WTC11 (cell line): Measurements from ENCODE around the gene OR2F2. TPM values are rescaled to one million over a fixed set of nuclear protein-coding genes. Genes with fewer than 3 reads are reported as not detected.

Experiments used
- ATAC-seq: fragments of 200-7000 bp; cut with Tn5 transposase; 2 replicates; pipeline ENCODE4 v1.10.0; 2021; ENCODE audit warnings: mild to moderate bottlenecking, moderate library complexity
- CTCF ChIA-PET: fragments of 300-600 bp; sonication (Branson Sonifier 250); formaldehyde crosslinking; loops from one replicate; lab custom pipeline; 2021; ENCODE audit warnings: antibody characterized with exemption; lab: Charles Lee
- POLR2A ChIA-PET: fragments of 350-600 bp; sonication (Branson Sonifier 250); formaldehyde crosslinking; loops from one replicate; lab custom pipeline; 2021; ENCODE audit warnings: antibody characterized with exemption; lab: Charles Lee
- DNase-seq: peaks from one replicate; pipeline ENCODE4 v3.0.0; 2021; ENCODE audit warnings: low spot score
- H3K27ac Mint-ChIP-seq: 2 replicates; pipeline ENCODE4 v1.8.0; 2021; ENCODE audit warnings: mixed read lengths
- H3K27me3 Mint-ChIP-seq: 2 replicates; pipeline ENCODE4 v1.8.0; 2021; ENCODE audit warnings: low read depth, mild to moderate bottlenecking, moderate library complexity, mixed read lengths
- H3K36me3 Mint-ChIP-seq: 2 replicates; pipeline ENCODE4 v1.8.0; 2021; ENCODE audit warnings: mixed read lengths
- H3K4me1 Mint-ChIP-seq: 2 replicates; pipeline ENCODE4 v1.8.0; 2022; ENCODE audit warnings: mixed read lengths
- H3K4me3 Mint-ChIP-seq: 2 replicates; pipeline ENCODE4 v1.8.0; 2021; ENCODE audit warnings: mild to moderate bottlenecking, moderate library complexity, mixed read lengths
- H3K9me3 Mint-ChIP-seq: 2 replicates; pipeline ENCODE4 v1.8.0; 2021; ENCODE audit warnings: mixed read lengths
- ATF6 ChIP-seq: sonication (generic); formaldehyde crosslinking; IDR thresholded peaks from 2 replicates; pipeline ENCODE4 v1.8.1; 2023; ENCODE audit warnings: mild to moderate bottlenecking, missing genetic modification reagents
- CTCF ChIP-seq: fragments of 200-600 bp; IDR thresholded peaks from 2 replicates; pipeline ENCODE4 v1.8.0; 2022; ENCODE audit warnings: antibody characterized with exemption
- IRF2 ChIP-seq: sonication (generic); formaldehyde crosslinking; IDR thresholded peaks from 2 replicates; pipeline ENCODE4 v1.8.0; 2022; ENCODE audit warnings: low read depth, missing genetic modification reagents, borderline replicate concordance
- JAZF1 ChIP-seq: fragments of 250-450 bp; sonication (Bioruptor Pico); IDR thresholded peaks from 2 replicates; pipeline ENCODE4 v1.9.0; 2021; ENCODE audit warnings: moderate library complexity, mild to moderate bottlenecking, inconsistent platforms
- NFATC4 ChIP-seq: fragments of 250-450 bp; sonication (Bioruptor Pico); IDR thresholded peaks from 2 replicates; pipeline ENCODE4 v1.9.0; 2021; ENCODE audit warnings: mild to moderate bottlenecking
- PREB ChIP-seq: sonication (generic); formaldehyde crosslinking; IDR thresholded peaks from 2 replicates; pipeline ENCODE4 v1.8.1; 2022; ENCODE audit warnings: mild to moderate bottlenecking, missing genetic modification reagents, moderate library complexity, borderline replicate concordance
- STAT6 ChIP-seq: sonication (generic); formaldehyde crosslinking; conservative IDR thresholded peaks from 2 replicates; pipeline ENCODE4 v1.8.1; 2023; ENCODE audit warnings: mild to moderate bottlenecking, low read depth, missing genetic modification reagents, moderate library complexity
- ZNF263 ChIP-seq: sonication (generic); formaldehyde crosslinking; IDR thresholded peaks from 2 replicates; pipeline ENCODE4 v1.8.1; 2022; ENCODE audit warnings: low read depth, mild to moderate bottlenecking, moderate library complexity, missing genetic modification reagents
- ZNF425 ChIP-seq: fragments of 250-450 bp; sonication (Bioruptor Pico); conservative IDR thresholded peaks from 2 replicates; pipeline ENCODE4 v1.9.0; 2021; ENCODE audit warnings: mild to moderate bottlenecking
- total RNA-seq: library from RNA; stranded (reverse); gene quantifications from 3 replicates; pipeline ENCODE4 v1.2.3, GENCODE V29; 2021
- TF ChIP-seq, protein P1 (sequence below): sonication (generic); formaldehyde crosslinking; conservative IDR thresholded peaks from 2 replicates; pipeline ENCODE4 v1.8.1; 2022; ENCODE audit warnings: mild to moderate bottlenecking, missing genetic modification reagents
- TF ChIP-seq, protein P2 (sequence below): fragments of 250-450 bp; sonication (Bioruptor Pico); IDR thresholded peaks from 2 replicates; pipeline ENCODE4 v1.9.0; 2021; ENCODE audit warnings: mild to moderate bottlenecking, borderline replicate concordance
- TF ChIP-seq, protein P3 (sequence below): sonication (generic); formaldehyde crosslinking; IDR thresholded peaks from 2 replicates; pipeline ENCODE4 v1.8.0; 2022; ENCODE audit warnings: mild to moderate bottlenecking, missing genetic modification reagents

The OR2F2 gene
- total RNA-seq, 1 experiment from 2014 or later = not detected

DNA sequence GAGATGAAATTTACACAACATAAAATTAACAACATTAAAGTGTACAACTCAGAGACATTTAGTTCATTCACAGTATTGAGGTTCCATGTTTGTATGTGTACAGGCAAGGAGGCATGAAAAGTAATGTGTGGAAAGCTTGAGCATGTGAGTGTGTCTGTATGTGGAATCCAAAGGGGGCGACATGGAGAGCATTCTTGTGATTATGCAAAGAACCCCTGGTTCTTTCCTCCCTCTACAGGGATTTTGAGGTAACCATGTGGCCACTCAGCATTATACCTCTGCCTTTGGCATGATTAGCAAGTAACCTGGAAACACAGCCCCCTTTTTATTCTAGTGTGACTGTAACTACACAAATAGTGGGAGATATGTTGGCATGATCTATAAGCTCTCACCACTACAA is 40.6 kb downstream of the OR2F2 start:
- CTCF ChIA-PET = interaction anchor here (0.7 to 1.0 kb wide), 4 partner anchors 23 to 91 kb away, joined by 3 read pairs; no protein-coding TSS in a partner anchor
- TF ChIP-seq IRF2 (CRISPR knock-in tag) (no peak), JAZF1 (no peak), CTCF (no peak), PREB (CRISPR knock-in tag) (no peak)
- TF ChIP-seq, protein P1, sequence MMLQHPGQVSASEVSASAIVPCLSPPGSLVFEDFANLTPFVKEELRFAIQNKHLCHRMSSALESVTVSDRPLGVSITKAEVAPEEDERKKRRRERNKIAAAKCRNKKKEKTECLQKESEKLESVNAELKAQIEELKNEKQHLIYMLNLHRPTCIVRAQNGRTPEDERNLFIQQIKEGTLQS = no peak
- TF ChIP-seq, protein P2, sequence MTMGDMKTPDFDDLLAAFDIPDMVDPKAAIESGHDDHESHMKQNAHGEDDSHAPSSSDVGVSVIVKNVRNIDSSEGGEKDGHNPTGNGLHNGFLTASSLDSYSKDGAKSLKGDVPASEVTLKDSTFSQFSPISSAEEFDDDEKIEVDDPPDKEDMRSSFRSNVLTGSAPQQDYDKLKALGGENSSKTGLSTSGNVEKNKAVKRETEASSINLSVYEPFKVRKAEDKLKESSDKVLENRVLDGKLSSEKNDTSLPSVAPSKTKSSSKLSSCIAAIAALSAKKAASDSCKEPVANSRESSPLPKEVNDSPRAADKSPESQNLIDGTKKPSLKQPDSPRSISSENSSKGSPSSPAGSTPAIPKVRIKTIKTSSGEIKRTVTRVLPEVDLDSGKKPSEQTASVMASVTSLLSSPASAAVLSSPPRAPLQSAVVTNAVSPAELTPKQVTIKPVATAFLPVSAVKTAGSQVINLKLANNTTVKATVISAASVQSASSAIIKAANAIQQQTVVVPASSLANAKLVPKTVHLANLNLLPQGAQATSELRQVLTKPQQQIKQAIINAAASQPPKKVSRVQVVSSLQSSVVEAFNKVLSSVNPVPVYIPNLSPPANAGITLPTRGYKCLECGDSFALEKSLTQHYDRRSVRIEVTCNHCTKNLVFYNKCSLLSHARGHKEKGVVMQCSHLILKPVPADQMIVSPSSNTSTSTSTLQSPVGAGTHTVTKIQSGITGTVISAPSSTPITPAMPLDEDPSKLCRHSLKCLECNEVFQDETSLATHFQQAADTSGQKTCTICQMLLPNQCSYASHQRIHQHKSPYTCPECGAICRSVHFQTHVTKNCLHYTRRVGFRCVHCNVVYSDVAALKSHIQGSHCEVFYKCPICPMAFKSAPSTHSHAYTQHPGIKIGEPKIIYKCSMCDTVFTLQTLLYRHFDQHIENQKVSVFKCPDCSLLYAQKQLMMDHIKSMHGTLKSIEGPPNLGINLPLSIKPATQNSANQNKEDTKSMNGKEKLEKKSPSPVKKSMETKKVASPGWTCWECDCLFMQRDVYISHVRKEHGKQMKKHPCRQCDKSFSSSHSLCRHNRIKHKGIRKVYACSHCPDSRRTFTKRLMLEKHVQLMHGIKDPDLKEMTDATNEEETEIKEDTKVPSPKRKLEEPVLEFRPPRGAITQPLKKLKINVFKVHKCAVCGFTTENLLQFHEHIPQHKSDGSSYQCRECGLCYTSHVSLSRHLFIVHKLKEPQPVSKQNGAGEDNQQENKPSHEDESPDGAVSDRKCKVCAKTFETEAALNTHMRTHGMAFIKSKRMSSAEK (CRISPR knock-in tag) = no peak
- POLR2A ChIA-PET = no interaction called here
- Mint-ChIP-seq H3K27me3 (no peaks in the 10 kb centered on the region), H3K9me3 (peaks cover 13% of the 10 kb centered on the region; the same call in 1 of the 2 replicates), H3K27ac (no peak overlapping the region), H3K36me3 (no peaks in the 10 kb centered on the region), H3K4me3 (no peak overlapping the region), H3K4me1 (no peaks in the 10 kb centered on the region)
- peak; percentile 83 for ATAC-seq
- no peak for DNase-seq

GRCh38 chr7:143978585-143978984 is 43.6 kb downstream of the OR2F2 start:
- H3K36me3 Mint-ChIP-seq = no peaks in the 10 kb centered on the region
- ATAC-seq = no peak
- no peak overlapping the region for H3K4me3 Mint-ChIP-seq
- CTCF ChIA-PET = no interaction called here
- H3K27ac Mint-ChIP-seq = no peak overlapping the region
- no peaks in the 10 kb centered on the region; the same call in 1 of the 2 replicates for H3K27me3 Mint-ChIP-seq
- POLR2A ChIA-PET = no interaction called here
- no peak for DNase-seq
- no peaks in the 10 kb centered on the region for H3K4me1 Mint-ChIP-seq
- TF ChIP-seq STAT6 (CRISPR knock-in tag) = no peak
- no peak for TF ChIP-seq ZNF263
- TF ChIP-seq, protein P3, sequence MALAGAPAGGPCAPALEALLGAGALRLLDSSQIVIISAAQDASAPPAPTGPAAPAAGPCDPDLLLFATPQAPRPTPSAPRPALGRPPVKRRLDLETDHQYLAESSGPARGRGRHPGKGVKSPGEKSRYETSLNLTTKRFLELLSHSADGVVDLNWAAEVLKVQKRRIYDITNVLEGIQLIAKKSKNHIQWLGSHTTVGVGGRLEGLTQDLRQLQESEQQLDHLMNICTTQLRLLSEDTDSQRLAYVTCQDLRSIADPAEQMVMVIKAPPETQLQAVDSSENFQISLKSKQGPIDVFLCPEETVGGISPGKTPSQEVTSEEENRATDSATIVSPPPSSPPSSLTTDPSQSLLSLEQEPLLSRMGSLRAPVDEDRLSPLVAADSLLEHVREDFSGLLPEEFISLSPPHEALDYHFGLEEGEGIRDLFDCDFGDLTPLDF (CRISPR knock-in tag) = no peak
- TF ChIP-seq ATF6 (CRISPR knock-in tag) = no peak
- TF ChIP-seq ZNF425 = no peak
- TF ChIP-seq NFATC4 (CRISPR knock-in tag) = no peak
- H3K9me3 Mint-ChIP-seq = no peaks in the 10 kb centered on the region
